ENCODE data around the gene TUBD1. TPM values are rescaled to one million over a fixed set of nuclear protein-coding genes. Genes with fewer than 3 reads are reported as not detected.
A peak's percentile ranks its signal among the peaks of the same experiment; 100 is the strongest.

TUBD1 gene
- total and polyA plus RNA-seq, 2 of the 13 experiments (the other 11 are each of a cell fraction or from before 2014, with no cell fraction given): 18.2 to 25.9 TPM

- TF ChIP-seq ZNF430 (CRISPR knock-in tag; IDR thresholded peaks at IDR 0.05): no peak
- peak; percentile 56; the same call in 1 of the 2 replicates for TF ChIP-seq SOX13 (IDR thresholded peaks at IDR 0.05)
- TF ChIP-seq SOX13 (CRISPR knock-in tag; conservative IDR thresholded peaks at IDR 0.05 in 1 of 2, IDR thresholded peaks at IDR 0.05 in 1 of 2): peak in 1 of 2 experiments; percentile 62; a peak in 1 of 4 replicates
- TF ChIP-seq ZC3H13 (CRISPR knock-in tag; IDR thresholded peaks at IDR 0.05): no peak
- TF ChIP-seq NFAT5 (CRISPR knock-in tag; IDR thresholded peaks at IDR 0.05): no peak
- no peak for TF ChIP-seq U2AF1 (optimal IDR thresholded peaks at IDR 0.05; ENCODE audit: low read depth, low read length)
- TF ChIP-seq ZFP90 (CRISPR knock-in tag; IDR thresholded peaks at IDR 0.05; ENCODE audit: borderline replicate concordance): no peak
- TF ChIP-seq PRDM4 (CRISPR knock-in tag; IDR thresholded peaks at IDR 0.05; ENCODE audit: borderline replicate concordance): no peak
- TF ChIP-seq ZNF543 (CRISPR knock-in tag; IDR thresholded peaks at IDR 0.05): no peak
- no peak for TF ChIP-seq ZNF691 (CRISPR knock-in tag; IDR thresholded peaks at IDR 0.05; ENCODE audit: borderline replicate concordance, low read depth)
- no peak for TF ChIP-seq ATRX (CRISPR knock-in tag; IDR thresholded peaks at IDR 0.05; ENCODE audit: borderline replicate concordance)
- TF ChIP-seq RNF2 (conservative IDR thresholded peaks at IDR 0.05; ENCODE audit: low read depth): no peak
- TF ChIP-seq RFXANK (CRISPR knock-in tag; IDR thresholded peaks at IDR 0.05): no peak
- TF ChIP-seq ZNF558 (CRISPR knock-in tag; IDR thresholded peaks at IDR 0.05; ENCODE audit: borderline replicate concordance): 0 out of 2 replicates have a peak, but pooled peaks have one; percentile 15
- TF ChIP-seq NFE2L2 (IDR thresholded peaks at IDR 0.05; ENCODE audit: low read length): no peak
- TF ChIP-seq ZNF607 (CRISPR knock-in tag; IDR thresholded peaks at IDR 0.05; ENCODE audit: borderline replicate concordance): no peak
- TF ChIP-seq CREB3 (CRISPR knock-in tag; IDR thresholded peaks at IDR 0.05): no peak
- no peak for TF ChIP-seq SYNCRIP (IDR thresholded peaks at IDR 0.05; ENCODE audit: insufficient read depth, low read depth, low read length)
- no peak for TF ChIP-seq ZNF879 (CRISPR knock-in tag; IDR thresholded peaks at IDR 0.05)
- no peak for TF ChIP-seq ZNF720 (CRISPR knock-in tag; IDR thresholded peaks at IDR 0.05)
- no peak for TF ChIP-seq KDM3A (CRISPR knock-in tag; IDR thresholded peaks at IDR 0.05; ENCODE audit: low read depth)
Observed at GRCh38 chr17:59845595-59846393, 46.9 kb downstream of the TUBD1 start (continued).
